Measurements from ENCODE around the gene IL1RAPL1. TPM values are rescaled to one million over a fixed set of nuclear protein-coding genes. Genes with fewer than 3 reads are reported as not detected.

IL1RAPL1 gene
- total and polyA plus RNA-seq, 8 donors, result 0.06 to 3.3 (median 0.31) TPM; not detected in 3

DNA sequence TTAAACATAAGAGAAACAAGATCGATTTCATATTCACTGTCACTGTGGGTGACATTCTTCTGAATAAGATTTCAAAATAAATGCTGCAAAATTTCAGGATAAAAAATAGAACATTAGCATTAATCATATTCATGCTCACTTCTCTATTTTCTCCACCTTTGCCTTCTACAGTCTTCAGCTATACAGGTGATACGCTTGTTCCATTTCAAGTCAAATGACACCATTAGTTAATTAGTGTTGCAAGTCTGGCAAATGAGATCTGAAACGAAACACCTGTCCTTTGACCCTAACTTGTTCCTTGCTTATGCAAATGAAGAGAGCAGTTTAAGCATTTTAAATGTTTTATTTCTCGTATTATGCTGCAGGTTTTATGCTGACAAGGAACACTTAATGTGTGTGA, 960.6 kb downstream of the IL1RAPL1 start:
- H3K27me3 ChIP-seq, result no peaks in the 10 kb centered on the region
- no peaks in the 10 kb centered on the region for H3K4me1 ChIP-seq
- no peak overlapping the region for H3K27ac ChIP-seq
- no peaks in the 10 kb centered on the region for H3K36me3 ChIP-seq
- 65 to 86% (median 74%) methylated on average over 4 of the region's 4 CpGs for WGBS, 5 donors
- H3K9me3 ChIP-seq, result no peaks in the 10 kb centered on the region
- H3K4me3 ChIP-seq, result no peak overlapping the region
- TF ChIP-seq POLR2AphosphoS5 (IDR thresholded peaks at IDR 0.05) (no peak), EP300 (IDR thresholded peaks at IDR 0.05) (no peak), POLR2A (IDR thresholded peaks at IDR 0.05) (no peak)
- TF ChIP-seq, protein P1, sequence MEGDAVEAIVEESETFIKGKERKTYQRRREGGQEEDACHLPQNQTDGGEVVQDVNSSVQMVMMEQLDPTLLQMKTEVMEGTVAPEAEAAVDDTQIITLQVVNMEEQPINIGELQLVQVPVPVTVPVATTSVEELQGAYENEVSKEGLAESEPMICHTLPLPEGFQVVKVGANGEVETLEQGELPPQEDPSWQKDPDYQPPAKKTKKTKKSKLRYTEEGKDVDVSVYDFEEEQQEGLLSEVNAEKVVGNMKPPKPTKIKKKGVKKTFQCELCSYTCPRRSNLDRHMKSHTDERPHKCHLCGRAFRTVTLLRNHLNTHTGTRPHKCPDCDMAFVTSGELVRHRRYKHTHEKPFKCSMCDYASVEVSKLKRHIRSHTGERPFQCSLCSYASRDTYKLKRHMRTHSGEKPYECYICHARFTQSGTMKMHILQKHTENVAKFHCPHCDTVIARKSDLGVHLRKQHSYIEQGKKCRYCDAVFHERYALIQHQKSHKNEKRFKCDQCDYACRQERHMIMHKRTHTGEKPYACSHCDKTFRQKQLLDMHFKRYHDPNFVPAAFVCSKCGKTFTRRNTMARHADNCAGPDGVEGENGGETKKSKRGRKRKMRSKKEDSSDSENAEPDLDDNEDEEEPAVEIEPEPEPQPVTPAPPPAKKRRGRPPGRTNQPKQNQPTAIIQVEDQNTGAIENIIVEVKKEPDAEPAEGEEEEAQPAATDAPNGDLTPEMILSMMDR (IDR thresholded peaks at IDR 0.05), result no peak
- intact Hi-C loops (cut with DNase I; ENCODE audit: low total_unique reads), result no loop called here
- DNase-seq, result no peak

DNA sequence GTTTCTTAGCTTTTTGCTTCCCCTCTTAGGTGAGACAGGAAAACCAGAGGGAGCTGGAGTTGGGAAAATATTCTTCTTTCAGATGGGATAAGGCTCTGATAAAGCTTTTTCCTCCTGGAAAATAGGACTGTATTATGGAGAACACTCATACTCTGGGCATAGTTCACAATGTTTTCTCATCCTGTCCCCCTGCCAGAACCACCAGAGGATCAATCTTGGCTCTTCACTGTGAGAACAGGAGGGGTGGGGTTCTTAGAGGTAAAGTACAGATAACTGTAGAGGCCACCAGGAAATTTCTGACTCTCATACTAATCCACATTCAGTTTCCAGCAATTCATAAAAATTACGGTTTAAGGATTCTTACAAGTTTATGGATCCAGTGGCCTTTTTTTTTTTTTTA, 966.3 kb downstream of the IL1RAPL1 start:
- no peak for DNase-seq
- TF ChIP-seq POLR2AphosphoS5 (IDR thresholded peaks at IDR 0.05) (no peak), EP300 (IDR thresholded peaks at IDR 0.05) (no peak), POLR2A (IDR thresholded peaks at IDR 0.05) (no peak)
- TF ChIP-seq, protein P1 (IDR thresholded peaks at IDR 0.05), result no peak
- intact Hi-C loops (cut with DNase I; ENCODE audit: low total_unique reads), result no loop called here
- Histone ChIP-seq H3K9me3 (peaks cover 0 to under 1% (median 0%) of the 10 kb centered on the region in 4 donors), H3K4me3 (no peak overlapping the region), H3K27ac (no peak overlapping the region), H3K4me1 (no peaks in the 10 kb centered on the region), H3K36me3 (no peaks in the 10 kb centered on the region), H3K27me3 (no peaks in the 10 kb centered on the region)
- 58 to 97% (median 78%) methylated on average over 1 of the region's 1 CpG for WGBS, 5 donors

DNA sequence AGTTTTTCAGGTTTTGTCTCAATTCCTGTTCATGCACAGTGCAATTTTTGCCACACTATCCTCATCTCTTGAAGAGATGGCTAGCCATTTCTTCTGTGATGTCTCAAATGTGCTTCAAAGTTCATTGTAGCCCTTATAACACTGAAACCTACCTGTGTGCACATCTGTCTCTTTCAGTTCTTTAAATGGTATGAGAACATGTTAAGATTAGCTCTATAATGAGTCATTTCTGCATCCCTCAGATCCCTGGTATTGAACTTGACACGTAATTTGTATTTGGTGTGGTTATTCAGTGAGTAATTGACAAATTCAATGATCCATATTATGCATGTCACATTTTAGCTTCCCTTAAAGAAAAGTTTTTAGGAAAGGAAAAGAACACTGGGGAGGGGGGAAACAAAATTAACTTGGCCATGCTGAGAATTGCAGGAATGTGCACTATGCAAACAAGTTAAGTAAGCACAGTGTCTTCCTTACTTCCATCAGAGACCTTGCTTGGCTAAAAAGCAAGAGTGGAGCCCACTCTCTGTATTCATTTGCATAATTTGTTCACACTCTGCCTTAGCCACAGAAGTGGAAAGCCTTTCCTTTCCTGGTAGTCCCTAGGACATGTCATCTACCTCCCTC, 968.3 kb downstream of the IL1RAPL1 start:
- TF ChIP-seq, protein P1 (IDR thresholded peaks at IDR 0.05), result no peak
- TF ChIP-seq POLR2AphosphoS5 (IDR thresholded peaks at IDR 0.05), result no peak
- TF ChIP-seq EP300 (IDR thresholded peaks at IDR 0.05), result no peak
- TF ChIP-seq POLR2A (IDR thresholded peaks at IDR 0.05), result no peak
- DNase-seq, result no peak
- Histone ChIP-seq H3K36me3 (no peaks in the 10 kb centered on the region), H3K27ac (no peak overlapping the region), H3K27me3 (no peaks in the 10 kb centered on the region), H3K9me3 (peaks cover 0 to 21% (median 17%) of the 10 kb centered on the region in 4 donors), H3K4me1 (no peaks in the 10 kb centered on the region), H3K4me3 (no peak overlapping the region)
- 40 to 71% (median 67%) methylated on average over 1 of the region's 1 CpG for WGBS, 5 donors
- intact Hi-C loops (cut with DNase I; ENCODE audit: low total_unique reads), result no loop called here

DNA sequence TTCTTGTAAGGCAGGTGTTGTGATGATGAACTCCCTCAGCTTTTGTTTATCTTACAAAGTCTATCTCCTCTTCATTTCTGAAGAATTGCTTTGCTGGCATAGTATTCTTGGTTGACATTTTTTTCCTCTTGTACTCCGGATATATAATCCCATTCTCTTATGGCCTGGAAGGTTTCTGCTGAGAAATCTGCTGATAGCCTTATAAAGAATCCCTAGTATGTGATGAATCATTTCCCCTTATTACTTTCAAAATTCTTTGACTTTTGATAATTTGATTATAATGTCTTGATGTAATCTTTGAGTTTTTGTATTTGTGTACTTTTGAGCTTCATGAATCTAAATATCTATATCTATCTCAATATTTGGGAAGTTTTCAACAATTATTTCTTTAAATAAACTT, 972.8 kb downstream of the IL1RAPL1 start:
- intact Hi-C loops (cut with DNase I; ENCODE audit: low total_unique reads), result no loop called here
- no peaks in the 10 kb centered on the region for H3K4me1 ChIP-seq
- no peak overlapping the region for H3K4me3 ChIP-seq
- peaks cover 0 to 31% (median 26%) of the 10 kb centered on the region in 4 donors for H3K9me3 ChIP-seq
- H3K27ac ChIP-seq, result no peak overlapping the region
- TF ChIP-seq EP300 (IDR thresholded peaks at IDR 0.05), result no peak
- TF ChIP-seq POLR2AphosphoS5 (IDR thresholded peaks at IDR 0.05), result no peak
- no peak for TF ChIP-seq POLR2A (IDR thresholded peaks at IDR 0.05)
- TF ChIP-seq, protein P1 (IDR thresholded peaks at IDR 0.05), result no peak
- DNase-seq, result no peak
- 88 to 100% (median 95%) methylated on average over 1 of the region's 1 CpG for WGBS, 5 donors
- no peaks in the 10 kb centered on the region for H3K36me3 ChIP-seq
- H3K27me3 ChIP-seq, result no peaks in the 10 kb centered on the region
